Activated CD4-positive, alpha-beta memory T cell treated with anti-CD3 and anti-CD28 coated beads for 36 hours (primary cell): ENCODE results near the gene APP. TPM values are rescaled to one million over a fixed set of nuclear protein-coding genes. Genes with fewer than 3 reads are reported as not detected.
A peak's percentile ranks its signal among the peaks of the same experiment; 100 is the strongest.
"Not testable (repeated sequence)": the region's sequence is repeated elsewhere in the genome, so short reads cannot be mapped to it uniquely, and the experiment has no call there.

Experiments
- CTCF ChIA-PET: fragments of 350-600 bp; sonication (Branson Sonifier 250); formaldehyde crosslinking; loops from one replicate; lab custom pipeline; 2021; ENCODE audit warnings: antibody characterized with exemption, inconsistent platforms; lab: Charles Lee
- POLR2A ChIA-PET: fragments of 350-600 bp; sonication (Branson Sonifier 250); formaldehyde crosslinking; loops from one replicate; lab custom pipeline; 2021; ENCODE audit warnings: antibody characterized with exemption; lab: Charles Lee
- DNase-seq: peaks from one replicate; pipeline ENCODE4 v3.0.0-alpha.2; 2020
- H3K27ac Mint-ChIP-seq: one replicate; pipeline ENCODE4 v1.8.0; 2021; ENCODE audit warnings: mixed read lengths
- H3K27me3 Mint-ChIP-seq: one replicate; pipeline ENCODE4 v1.8.0; 2021; ENCODE audit warnings: mixed read lengths
- H3K36me3 Mint-ChIP-seq: one replicate; pipeline ENCODE4 v1.8.0; 2021; ENCODE audit warnings: mixed read lengths
- H3K4me1 Mint-ChIP-seq: one replicate; pipeline ENCODE4 v1.8.0; 2021; ENCODE audit warnings: low read depth, mixed read lengths
- H3K4me3 Mint-ChIP-seq: one replicate; pipeline ENCODE4 v1.8.0; 2021; ENCODE audit warnings: mild to moderate bottlenecking, mixed read lengths
- H3K9me3 Mint-ChIP-seq: one replicate; pipeline ENCODE4 v1.8.0; 2021; ENCODE audit warnings: mixed read lengths
- intact Hi-C: fragments of 100-400 bp; cut with micrococcal nuclease; formaldehyde crosslinking; loops from one replicate; pipeline ENCODE4 v1.15.1; 2023
- total RNA-seq, 2 experiments: library from RNA; stranded (reverse); gene quantifications; one replicate each; pipeline ENCODE4 v1.2.3, GENCODE V29; 2021

The APP gene
- total RNA-seq, 2 experiments from 2014 or later: 46.3 to 47.1 TPM

DNA sequence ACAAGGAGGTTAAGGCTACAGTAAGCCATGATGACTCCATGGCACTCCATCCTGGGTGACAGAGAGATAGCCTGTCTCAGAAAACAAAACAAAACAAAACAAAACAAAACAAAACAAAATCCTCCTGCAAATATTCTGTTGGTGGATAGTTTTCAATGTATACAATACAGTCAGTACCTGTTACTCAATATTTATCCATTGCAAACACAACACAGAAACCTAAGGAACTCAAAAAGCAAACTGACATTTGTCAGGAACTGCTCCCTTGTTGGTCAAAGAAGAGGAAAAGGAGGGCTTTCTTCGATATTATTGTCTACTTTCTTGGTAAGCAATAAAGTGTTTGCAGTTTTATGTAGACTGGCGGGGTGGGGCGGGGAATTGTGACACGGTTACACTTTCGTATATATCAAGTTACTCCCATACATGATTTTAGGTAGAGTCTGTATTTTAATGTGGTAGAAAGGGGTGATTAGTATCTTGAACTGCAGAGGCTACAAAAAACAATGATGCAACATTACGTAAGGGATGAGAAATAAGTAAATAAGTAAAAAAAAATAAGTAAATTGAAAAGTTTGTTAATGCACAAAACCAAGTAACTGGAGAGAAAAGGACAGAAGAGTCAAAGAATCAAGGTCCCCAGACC lies 31.8 kb downstream of the APP start:
- Mint-ChIP-seq H3K4me1 (peaks cover 13% of the 10 kb centered on the region), H3K9me3 (no peaks in the 10 kb centered on the region), H3K4me3 (no peak overlapping the region), H3K27ac (no peak overlapping the region), H3K36me3 (peaks cover 3% of the 10 kb centered on the region), H3K27me3 (no peaks in the 10 kb centered on the region)
- CTCF ChIA-PET: no interaction called here
- intact Hi-C loops: no loop called here
- POLR2A ChIA-PET: no interaction called here
- DNase-seq: no peak

DNA sequence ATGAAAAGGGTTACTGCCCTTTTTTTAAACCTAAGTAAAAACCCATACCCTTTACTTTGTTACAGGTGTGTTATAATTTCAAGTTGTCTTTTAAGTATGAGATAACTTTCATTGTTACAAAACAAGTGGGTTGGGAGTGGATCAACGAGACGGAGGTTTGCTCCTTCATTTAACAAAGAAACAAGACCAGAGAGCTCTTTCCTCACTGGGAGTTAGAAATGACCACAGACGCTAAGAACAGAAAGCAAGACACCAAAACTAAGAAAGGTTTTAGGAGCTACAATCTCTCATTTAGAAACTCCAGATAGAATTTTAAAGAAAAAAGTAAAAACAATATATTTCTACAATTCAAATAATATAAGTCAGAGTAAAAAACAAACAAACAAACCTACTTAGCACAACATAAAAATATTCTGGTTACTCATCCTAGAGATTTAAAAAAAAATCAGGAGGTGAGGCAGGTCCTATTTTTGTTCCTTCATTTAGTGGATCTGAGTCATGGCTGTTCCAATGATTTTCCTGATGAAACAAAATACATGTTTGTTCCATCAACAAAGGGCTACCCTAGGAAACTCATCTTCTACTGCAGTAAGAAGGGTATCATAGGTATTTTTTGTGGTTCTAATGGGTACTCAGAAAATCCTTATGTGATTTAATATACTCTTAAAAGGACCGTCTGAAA lies 33.0 kb downstream of the APP start:
- H3K27me3 Mint-ChIP-seq: no peaks in the 10 kb centered on the region
- H3K27ac Mint-ChIP-seq: no peak overlapping the region
- H3K9me3 Mint-ChIP-seq: no peaks in the 10 kb centered on the region
- peaks cover 13% of the 10 kb centered on the region for H3K4me1 Mint-ChIP-seq
- CTCF ChIA-PET: no interaction called here
- H3K4me3 Mint-ChIP-seq: no peak overlapping the region
- DNase-seq: no peak
- intact Hi-C loops: no loop called here
- peaks cover 3% of the 10 kb centered on the region for H3K36me3 Mint-ChIP-seq
- POLR2A ChIA-PET: no interaction called here

DNA sequence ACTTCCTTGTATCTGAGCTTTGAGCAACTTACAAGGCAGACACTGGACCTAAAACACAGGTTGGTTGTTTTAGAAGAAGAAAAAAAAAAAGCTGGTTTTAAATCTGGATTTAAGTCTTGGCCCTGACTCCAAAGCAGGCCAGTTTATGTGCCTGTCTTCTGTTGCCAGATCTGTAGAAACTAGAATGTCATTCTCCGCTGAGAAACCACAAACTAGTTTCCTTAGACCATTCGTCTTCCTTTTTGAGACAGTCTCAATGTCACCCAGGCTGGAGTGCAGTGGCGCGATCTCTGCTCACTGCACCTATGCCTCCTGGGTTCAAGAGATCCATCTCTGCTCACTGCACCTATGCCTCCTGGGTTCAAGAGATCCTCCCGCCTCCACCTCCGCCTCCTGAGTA lies 33.9 kb downstream of the APP start:
- intact Hi-C loops: no loop called here
- POLR2A ChIA-PET: no interaction called here
- CTCF ChIA-PET: no interaction called here

DNA sequence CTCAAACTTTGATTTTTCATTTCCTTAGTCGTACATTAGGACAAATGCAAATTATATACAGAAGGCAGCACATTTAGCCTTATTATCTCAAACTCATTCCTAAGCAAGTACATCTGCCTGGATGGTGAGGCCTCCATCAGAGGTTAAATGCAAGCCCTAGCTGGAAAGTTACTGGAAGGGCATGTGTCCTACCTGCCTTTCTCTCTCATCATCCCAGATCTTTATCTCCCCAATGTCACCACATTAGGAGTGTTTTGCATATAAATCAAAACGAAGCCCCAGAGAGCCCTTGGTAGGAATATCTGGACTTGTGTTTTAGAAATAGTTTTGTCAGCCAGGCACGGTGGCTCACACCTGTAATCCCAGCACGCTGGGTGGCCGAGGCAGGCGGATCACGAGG lies 35.0 kb downstream of the APP start:
- intact Hi-C loops: no loop called here
- POLR2A ChIA-PET: no interaction called here
- CTCF ChIA-PET: no interaction called here
- DNase-seq: no peak
- H3K9me3 Mint-ChIP-seq: no peaks in the 10 kb centered on the region
- H3K4me3 Mint-ChIP-seq: no peak overlapping the region
- peaks cover 15% of the 10 kb centered on the region for H3K4me1 Mint-ChIP-seq
- no peaks in the 10 kb centered on the region for H3K27me3 Mint-ChIP-seq
- no peak overlapping the region for H3K27ac Mint-ChIP-seq
- H3K36me3 Mint-ChIP-seq: no peaks in the 10 kb centered on the region

More for the DNA sequence above, 33.9 kb downstream of the APP start:
- Mint-ChIP-seq H3K4me3 (no peak overlapping the region), H3K27ac (no peak overlapping the region), H3K36me3 (no peaks in the 10 kb centered on the region), H3K4me1 (peaks cover 15% of the 10 kb centered on the region), H3K27me3 (no peaks in the 10 kb centered on the region), H3K9me3 (no peaks in the 10 kb centered on the region)
- peak; percentile 14 for DNase-seq

DNA sequence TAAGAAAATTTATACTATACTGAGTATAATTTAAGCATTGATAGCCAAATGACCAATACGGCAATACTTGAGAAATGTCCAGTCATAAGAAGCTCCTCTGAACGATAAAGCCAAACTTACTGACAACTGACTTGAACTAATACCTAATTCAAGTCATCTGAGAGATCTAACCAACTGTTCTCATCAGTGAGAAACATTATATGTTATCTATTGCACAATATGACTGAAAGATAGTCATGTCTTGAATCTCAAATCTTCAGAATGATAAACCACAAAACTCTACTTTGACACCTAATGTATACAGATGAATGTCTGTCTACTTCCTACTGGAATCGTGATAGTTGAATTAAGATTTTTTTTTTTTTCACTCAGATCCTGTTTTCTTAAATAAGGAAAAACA lies 39.0 kb downstream of the APP start:
- intact Hi-C loops: no loop called here
- Mint-ChIP-seq H3K9me3 (no peaks in the 10 kb centered on the region), H3K27me3 (no peaks in the 10 kb centered on the region), H3K27ac (no peak overlapping the region), H3K4me3 (no peak overlapping the region), H3K36me3 (no peaks in the 10 kb centered on the region), H3K4me1 (peaks cover 5% of the 10 kb centered on the region)
- POLR2A ChIA-PET: no interaction called here
- CTCF ChIA-PET: interaction anchor here (0.7 kb wide), 1 partner anchor 39 kb away, joined by 3 read pairs; no protein-coding TSS in a partner anchor
- no peak for DNase-seq

DNA sequence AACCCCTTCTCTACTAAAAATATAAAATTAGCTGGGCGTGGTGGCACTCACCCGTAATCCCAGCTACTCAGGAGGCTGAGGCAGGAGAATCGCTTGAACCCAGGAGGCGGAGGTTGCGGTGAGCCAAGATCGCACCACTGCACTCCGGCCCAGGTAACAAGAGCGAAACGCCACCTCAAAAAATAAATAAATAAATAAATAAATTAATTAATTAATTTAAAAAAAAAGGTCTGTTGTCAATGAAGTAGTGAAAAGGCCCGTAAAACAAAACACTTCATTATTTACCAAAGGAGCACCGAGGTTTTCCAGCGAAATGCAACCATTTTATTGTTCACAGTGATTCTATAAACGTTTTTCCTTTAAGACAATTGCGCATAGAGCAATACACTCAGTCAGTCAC lies 39.5 kb downstream of the APP start:
- H3K27me3 Mint-ChIP-seq, DNase-seq, H3K4me3 Mint-ChIP-seq, intact Hi-C loops, H3K9me3 Mint-ChIP-seq, H3K36me3 Mint-ChIP-seq, H3K27ac Mint-ChIP-seq, POLR2A ChIA-PET, H3K4me1 Mint-ChIP-seq: not testable (repeated sequence)
- CTCF ChIA-PET: interaction anchor here (0.7 kb wide), 1 partner anchor 40 kb away, joined by 3 read pairs; no protein-coding TSS in a partner anchor

DNA sequence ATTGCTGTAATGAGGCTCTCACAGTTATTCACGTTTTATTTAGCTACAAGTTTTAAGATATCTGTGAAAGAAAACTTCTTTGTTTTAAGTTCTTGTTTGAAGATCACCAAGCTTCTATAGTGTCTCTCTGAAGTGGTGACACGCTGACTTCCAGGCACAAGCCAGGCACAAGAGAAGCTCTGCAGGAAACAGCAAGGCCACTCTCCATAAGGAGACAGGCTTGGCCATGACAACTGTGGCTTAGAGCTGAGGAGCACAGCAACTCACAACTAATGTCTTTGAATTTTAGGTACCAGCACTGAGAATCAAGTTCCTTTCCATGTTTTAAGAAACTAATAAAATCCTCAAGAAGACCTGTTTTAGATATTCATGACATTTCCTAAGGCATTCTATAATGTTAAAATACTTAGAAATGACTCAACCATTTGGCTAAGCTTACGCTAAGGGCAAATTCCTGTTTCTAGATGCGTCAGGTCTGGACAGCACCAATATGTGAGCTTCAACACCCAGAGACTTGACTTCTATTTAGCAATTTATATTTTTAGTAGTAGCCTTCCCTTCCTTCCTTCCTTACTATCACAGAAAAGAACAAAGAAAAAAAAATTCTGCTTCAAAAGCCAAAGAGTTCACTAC lies 40.2 kb downstream of the APP start:
- Mint-ChIP-seq H3K4me1 (peaks cover 2% of the 10 kb centered on the region), H3K27ac (no peak overlapping the region), H3K27me3 (no peaks in the 10 kb centered on the region), H3K4me3 (no peak overlapping the region), H3K9me3 (no peaks in the 10 kb centered on the region), H3K36me3 (no peaks in the 10 kb centered on the region)
- CTCF ChIA-PET: interaction anchor here (1.1 kb wide), 1 partner anchor 40 kb away, joined by 3 read pairs; the partner anchor contains the start of gene APP
- DNase-seq: no peak
- POLR2A ChIA-PET: no interaction called here
- intact Hi-C loops: no loop called here

DNA sequence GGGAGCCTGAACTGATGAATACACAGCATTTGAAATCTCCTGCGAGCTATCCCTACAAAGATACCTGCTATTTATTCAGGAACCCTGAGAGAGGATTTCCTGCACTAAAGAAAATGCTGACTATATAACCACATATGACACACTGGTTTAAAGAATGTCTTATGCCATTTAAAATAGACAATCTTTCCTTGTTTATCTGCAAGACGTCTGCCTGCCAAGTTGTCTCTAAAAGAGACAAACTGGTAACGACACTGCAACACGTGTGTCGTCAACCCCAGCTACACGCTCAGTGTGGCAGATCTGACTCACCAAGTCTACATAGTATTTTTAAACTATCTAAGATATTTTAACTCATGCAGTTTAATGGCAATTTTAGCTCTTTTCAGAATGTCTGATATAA lies 42.7 kb downstream of the APP start:
- ChIA-PET CTCF (interaction anchor here (1.1 kb wide), 1 partner anchor 43 kb away, joined by 3 read pairs; the partner anchor contains the start of gene APP), POLR2A (no interaction called here)
- no peaks in the 10 kb centered on the region for H3K27me3 Mint-ChIP-seq
- H3K4me3 Mint-ChIP-seq: no peak overlapping the region
- DNase-seq: no peak
- H3K36me3 Mint-ChIP-seq: no peaks in the 10 kb centered on the region
- H3K9me3 Mint-ChIP-seq: no peaks in the 10 kb centered on the region
- no peak overlapping the region for H3K27ac Mint-ChIP-seq
- intact Hi-C loops: no loop called here
- H3K4me1 Mint-ChIP-seq: peaks cover 2% of the 10 kb centered on the region

DNA sequence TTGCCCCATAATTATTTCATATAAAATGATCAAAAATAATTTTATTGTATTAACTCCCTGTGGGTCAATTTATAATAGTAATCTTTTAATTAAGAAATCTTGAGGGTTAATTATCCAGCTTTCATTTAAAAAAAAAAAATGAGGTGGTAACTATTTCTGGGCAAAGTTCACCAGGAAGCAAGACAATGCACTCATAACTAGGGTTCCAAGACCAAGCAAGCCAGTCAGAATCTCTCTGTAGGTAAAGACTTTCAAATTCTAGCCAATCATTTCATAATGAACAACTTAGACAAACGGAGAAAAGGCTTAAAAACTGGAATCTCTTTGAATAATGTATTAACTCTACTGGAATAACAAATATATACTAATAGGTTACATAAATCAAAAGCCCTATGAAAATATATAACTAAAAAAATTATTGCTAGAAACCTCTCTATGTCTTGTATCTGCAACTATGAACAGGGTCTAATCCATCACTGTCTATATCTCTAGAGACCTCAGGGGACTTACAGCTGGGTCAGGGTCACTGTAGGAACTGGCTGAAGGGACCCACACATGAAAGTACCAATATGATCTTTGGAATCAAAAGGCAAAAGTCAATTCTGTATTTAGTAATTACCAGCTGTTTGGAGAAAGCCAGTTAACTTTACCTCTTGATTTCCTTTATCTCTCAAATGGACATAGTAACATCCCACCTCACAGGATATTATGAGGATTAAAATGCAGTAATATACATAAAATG lies 43.3 kb downstream of the APP start:
- no peaks in the 10 kb centered on the region for H3K9me3 Mint-ChIP-seq
- H3K4me3 Mint-ChIP-seq: no peak overlapping the region
- no peaks in the 10 kb centered on the region for H3K27me3 Mint-ChIP-seq
- no peak for DNase-seq
- no peaks in the 10 kb centered on the region for H3K4me1 Mint-ChIP-seq
- ChIA-PET CTCF (interaction anchor here (1.1 kb wide), 1 partner anchor 44 kb away, joined by 3 read pairs; the partner anchor contains the start of gene APP), POLR2A (no interaction called here)
- H3K36me3 Mint-ChIP-seq: no peaks in the 10 kb centered on the region
- H3K27ac Mint-ChIP-seq: no peak overlapping the region
- intact Hi-C loops: no loop called here

DNA sequence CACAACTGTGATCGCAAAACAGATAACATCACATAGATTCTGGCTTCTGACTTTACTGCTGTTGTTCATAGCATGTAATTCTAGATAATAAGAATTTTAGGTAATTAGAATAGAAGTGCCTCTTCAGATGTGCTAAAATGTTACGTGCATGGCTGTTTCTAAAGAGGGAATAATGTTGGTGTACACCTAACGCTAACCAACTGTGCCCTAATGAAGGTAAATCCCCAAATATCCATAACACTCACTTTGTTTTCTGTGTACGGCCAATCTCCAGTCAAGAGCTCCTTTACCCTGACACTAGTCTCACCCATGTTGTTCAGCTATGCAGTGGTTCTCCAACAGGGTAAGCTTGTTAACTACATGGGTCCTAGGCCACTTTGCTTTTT lies 44.4 kb downstream of the APP start:
- DNase-seq: no peak
- intact Hi-C loops: no loop called here
- Mint-ChIP-seq H3K27ac (no peak overlapping the region), H3K27me3 (no peaks in the 10 kb centered on the region), H3K4me1 (no peaks in the 10 kb centered on the region), H3K4me3 (no peak overlapping the region), H3K9me3 (no peaks in the 10 kb centered on the region), H3K36me3 (no peaks in the 10 kb centered on the region)
- ChIA-PET CTCF (no interaction called here), POLR2A (no interaction called here)

DNA sequence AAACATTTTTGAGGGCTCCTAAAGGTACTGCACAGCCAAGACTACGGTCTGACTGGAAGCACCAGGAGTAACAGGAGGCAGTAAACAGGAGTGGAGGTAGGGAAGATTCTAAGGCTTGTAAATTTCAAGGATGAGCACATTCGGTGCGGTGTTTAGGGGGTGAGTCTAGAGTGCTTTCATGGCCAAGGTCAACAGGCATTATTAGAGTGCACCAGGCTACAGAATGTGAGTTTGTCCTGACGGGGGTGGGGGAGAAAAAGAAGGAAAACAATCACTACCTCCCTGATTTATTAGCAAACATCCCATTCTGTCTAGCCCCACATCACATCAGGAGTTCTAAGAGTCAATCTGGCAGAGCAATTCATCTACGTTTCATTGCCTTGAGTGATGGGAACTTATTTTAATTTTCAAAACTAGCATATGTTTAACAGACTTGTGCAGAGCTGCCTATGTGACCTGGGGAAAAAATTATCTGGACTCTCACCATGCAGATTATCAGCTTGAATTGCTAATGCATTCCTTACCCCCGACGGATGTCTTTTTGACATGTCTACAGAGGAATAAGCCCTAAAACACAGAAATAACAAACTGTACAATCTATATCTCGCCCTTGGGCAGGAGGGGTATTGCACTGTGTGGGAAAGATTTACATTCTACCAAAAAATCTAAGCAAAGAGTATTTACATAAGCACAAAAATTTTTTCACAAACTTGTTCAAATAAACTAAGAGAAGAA lies 45.0 kb downstream of the APP start:
- no peak for DNase-seq
- Mint-ChIP-seq H3K27me3 (no peaks in the 10 kb centered on the region), H3K4me3 (no peak overlapping the region), H3K36me3 (no peaks in the 10 kb centered on the region), H3K9me3 (no peaks in the 10 kb centered on the region), H3K4me1 (no peaks in the 10 kb centered on the region), H3K27ac (no peak overlapping the region)
- intact Hi-C loops: no loop called here
- POLR2A ChIA-PET: no interaction called here
- CTCF ChIA-PET: no interaction called here
